Activated CD8-positive, alpha-beta memory T cell treated with anti-CD3 and anti-CD28 coated beads for 4 hours (primary cell): Measurements from ENCODE around the gene EIF2AK3.
"Not testable (repeated sequence)": the region's sequence is repeated elsewhere in the genome, so short reads cannot be mapped to it uniquely, and the experiment has no call there.

Source experiments
- DNase-seq, 2 donors: peaks; one replicate each; pipeline ENCODE4 v3.0.0-alpha.2; 2020; ENCODE audit warnings: low read depth in 2 of 2

Gene EIF2AK3

DNA sequence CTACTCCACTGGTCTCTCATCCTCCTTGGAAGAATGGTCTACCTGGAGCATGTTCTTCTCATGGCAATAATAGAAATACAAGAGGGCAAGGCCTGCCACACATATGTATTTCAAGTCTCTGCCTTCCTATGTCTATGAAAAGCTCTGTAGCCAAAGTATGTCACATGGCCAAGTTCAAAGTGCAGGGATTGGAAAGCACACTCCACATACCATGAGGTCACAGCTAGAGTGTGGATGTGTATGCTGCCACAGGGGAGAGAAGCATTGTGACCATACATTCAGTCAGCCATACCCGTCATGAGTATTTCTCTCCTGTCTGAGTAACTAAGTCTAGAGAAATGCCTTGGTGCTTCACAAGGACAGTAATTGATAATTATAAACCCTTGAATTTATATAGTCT is 8.8 kb upstream of the EIF2AK3 start:
- DNase-seq: no peak

- no peak for DNase-seq
These were observed 5.3 kb upstream of the EIF2AK3 start for GRCh38 chr2:88632569-88632968.

- no peak for DNase-seq
These were observed 1.3 kb upstream of the EIF2AK3 start for GRCh38 chr2:88628571-88628939.

DNA sequence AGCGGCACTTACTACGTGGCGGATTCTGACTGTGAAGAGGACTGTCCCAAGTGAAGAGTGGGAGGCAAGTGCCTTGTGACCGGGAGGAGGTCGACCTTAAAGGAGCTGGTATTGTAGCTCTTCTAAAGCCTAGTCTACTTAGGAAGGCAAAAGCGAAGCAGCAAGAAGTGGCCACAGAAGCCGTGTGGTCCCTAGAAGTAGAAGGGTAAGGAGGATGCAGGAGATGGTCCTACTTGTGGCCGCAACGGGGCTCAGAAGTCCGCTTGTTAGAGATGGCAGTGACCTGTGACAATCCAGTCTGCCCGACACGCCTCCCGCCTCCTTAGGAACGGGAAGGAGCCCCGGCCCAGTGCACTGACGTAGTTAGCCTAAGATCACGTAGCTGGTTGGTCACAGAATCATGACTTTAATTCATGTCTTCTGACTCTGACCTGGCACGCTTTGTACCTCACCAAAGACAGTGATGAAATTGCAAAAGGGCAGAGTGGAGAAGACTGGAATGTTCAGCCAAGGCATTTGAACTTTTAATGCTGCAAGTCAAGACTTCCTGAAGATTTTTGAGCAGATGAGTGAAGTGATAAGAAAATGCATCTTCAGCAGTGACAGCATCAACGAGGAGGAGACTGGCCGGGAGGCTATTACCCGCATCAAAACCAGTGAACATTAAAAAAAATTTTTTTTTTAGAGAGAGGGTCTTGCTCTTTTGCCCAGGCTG is 749 bp upstream of the EIF2AK3 start:
- peak; percentile 51 to 57 for DNase-seq

DNA sequence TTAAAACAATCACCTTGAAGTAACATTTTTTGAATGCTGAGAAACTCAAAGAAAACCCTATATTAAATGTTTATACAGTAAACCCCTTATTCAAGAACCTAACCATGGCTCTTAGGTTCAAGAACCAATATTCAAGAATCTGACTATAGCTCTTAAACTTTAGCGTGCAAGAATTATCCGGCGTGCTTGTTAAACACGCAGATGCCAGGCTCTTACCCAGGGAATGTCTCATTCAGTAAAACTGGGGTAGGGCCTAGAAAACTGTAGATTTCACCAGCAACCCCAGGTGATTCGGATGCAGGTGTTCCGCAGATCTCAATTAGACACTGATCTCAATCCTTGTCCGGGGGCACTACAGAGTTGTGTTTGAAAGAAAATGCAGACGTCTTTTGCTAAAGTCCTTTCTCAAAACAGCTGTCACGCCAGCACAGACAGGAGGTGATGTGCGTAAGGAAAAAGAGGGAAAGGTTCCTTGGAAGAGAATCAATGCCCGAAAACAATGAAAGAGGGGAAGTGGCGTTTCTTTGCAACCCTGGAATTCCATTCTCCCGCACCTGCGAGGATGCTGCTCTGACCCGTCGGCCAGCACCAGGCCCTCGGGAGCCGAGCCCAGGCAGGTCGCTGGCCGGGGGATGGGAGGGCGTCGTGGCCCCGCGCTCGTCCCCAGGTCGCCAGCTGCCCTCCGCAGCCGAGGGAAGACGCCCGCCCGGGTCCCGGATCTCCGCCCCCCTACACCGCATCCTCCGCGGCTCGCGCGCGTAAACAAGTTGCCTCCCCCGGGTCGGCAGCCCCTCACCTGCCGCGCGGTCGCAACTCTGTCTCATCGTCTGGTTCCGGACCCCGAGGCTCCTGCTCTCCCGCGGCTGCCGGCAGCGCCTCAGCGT is 851 bp downstream of the EIF2AK3 start:
- DNase-seq: peak; percentile 21 to 30

GRCh38 chr2:88624477-88624876 is 2.8 kb downstream of the EIF2AK3 start:
- no peak for DNase-seq

DNA sequence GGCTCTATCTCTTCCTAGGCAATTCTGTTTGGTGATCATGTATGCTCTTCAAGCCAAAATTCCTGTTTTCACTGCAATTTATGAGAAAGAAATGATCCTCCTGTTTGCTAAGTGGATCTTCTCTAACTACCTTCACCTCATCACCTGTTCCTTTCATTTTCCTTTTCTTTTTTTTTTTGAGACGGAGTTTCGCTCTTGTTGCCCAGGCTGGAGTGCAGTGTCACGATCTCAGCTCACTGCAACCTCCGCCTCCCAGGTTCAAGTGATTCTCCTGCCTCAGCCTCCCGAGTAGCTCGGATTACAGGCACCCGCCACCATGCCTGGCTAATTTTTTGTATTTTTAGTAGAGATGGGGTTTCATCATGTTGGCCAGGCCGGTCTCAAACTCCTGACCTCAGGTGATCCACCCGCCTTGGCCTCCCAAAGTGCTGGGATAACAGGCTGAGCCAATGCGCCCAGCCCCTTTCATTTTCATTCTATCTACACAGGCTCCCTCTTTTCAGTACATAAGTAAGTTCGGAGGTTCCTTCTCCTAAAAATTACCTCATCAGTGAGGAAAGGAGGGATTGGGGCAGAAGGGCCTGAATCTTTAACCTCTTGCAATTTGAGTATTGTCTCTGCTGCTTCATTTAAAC is 3.3 kb downstream of the EIF2AK3 start:
- DNase-seq: not testable (repeated sequence)

GRCh38 chr2:88622307-88622706 is 5.0 kb downstream of the EIF2AK3 start:
- DNase-seq: no peak

- DNase-seq: no peak
These were observed 5.8 kb downstream of the EIF2AK3 start for GRCh38 chr2:88621432-88621831.

- DNase-seq: no peak
These were observed 7.2 kb downstream of the EIF2AK3 start for GRCh38 chr2:88620015-88620414.

GRCh38 chr2:88615822-88616221 is 11.4 kb downstream of the EIF2AK3 start:
- no peak for DNase-seq

- DNase-seq: no peak
These were observed 12.6 kb downstream of the EIF2AK3 start for GRCh38 chr2:88614497-88615157.

DNA sequence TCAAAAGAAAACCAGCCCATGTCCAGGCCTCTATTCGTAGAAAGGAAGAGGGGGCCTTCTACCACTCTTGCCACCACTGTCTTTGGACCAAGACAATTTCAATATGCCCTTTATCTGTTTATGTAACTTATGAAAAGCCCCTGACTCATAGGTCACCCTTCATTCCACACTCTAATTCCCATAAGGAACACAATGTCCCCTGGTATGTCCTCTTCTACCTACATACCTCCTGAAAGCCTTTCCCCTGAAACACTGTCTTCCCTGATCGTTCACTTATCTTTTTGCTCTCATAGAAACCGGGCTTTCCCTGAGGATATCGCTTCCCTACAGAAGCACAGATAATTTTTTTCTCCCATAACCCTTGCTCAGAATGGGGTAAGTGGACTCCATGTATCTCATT is 13.3 kb downstream of the EIF2AK3 start:
- no peak for DNase-seq

- no peak for DNase-seq
These were observed 19.1 kb downstream of the EIF2AK3 start for GRCh38 chr2:88608184-88608583.

- DNase-seq: no peak
These were observed 19.8 kb downstream of the EIF2AK3 start for GRCh38 chr2:88607416-88607815.

DNA sequence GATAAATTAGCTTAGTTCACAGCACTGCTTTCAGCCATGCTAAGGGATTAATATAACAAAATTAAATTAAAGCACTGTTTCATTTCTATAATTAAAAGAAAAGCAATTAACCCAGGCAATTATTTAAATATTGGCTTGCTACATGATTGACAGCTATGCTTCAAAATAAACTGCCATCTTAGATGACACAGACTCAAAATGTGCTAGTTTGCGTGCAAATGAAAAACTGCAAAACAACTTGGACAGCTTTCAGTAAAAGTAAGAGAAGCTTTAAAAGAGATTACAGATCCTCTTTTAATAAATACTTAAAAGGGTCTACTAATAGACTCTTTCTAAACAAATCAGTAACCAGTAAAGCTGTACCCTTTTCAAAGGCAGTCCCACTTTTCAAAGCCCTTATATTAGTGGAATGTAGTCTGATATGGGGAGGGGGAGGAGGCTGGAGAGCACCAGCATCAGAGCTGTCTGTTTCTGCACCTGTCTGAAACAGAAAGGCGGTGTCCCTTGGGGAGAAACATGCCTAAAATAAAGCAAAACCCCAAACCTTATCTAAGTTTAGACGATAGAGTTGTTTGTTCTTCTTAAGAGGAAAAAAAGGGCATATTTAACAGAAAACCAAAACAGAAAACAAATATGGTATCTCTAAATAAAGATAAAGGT is 20.8 kb downstream of the EIF2AK3 start:
- DNase-seq: no peak

DNA sequence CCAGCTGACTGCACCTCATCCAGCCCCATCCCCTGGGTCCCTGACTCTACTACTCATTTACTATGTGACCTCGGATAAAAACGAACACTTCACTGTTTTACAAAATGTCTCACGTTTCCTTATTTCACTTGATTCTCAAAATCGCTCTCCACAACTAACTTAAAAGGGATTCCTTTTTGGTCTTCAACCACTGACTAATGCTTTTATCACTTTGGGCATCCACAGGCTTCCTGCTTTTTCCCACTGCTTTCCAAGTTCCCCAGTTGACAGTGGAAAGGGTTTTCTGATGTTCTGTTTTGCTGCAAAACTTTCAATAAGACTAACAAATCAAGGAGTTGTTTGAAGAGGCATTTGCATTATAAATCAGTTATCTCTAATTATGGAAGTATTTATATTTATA is 24.1 kb downstream of the EIF2AK3 start:
- no peak for DNase-seq

- DNase-seq: no peak
These were observed 25.2 kb downstream of the EIF2AK3 start for GRCh38 chr2:88602022-88602421.

DNA sequence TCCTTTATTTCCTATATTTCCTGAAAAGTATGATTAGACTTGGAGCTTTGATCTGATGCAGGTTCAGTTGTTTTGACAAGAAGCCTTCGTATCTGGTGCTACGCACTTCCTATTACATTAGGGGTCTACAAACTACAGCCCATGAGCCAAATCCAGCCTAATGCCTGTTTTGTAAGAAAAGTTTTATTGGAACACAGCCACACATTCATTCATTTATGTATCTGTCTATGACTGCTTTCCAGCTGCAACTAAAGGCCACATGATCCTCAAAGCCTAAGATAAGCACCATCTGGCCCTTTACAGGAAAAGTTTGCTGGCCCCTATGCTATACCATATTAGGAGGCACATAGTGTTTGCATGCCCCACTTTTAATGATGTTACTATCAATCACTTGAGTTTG is 26.0 kb downstream of the EIF2AK3 start:
- DNase-seq: no peak

DNA sequence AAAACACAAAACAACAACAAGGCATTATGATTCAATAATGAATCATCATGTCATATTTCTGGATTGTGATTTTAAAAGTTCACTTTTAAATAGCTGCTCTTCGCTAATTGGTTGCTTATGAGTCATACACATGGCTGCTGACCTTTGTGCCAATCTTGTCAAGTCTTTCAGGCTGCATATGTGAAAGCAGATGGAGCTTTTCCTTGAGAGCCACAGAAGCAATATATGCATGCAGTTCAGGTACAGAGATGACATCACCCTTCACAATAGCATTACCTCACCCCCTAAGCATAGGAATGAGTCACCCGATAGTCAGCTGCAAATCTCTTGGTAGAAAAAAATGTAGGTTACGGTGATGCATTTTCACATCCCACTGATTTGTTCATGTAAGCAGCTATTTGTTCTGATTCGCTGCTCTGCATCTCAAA is 27.2 kb downstream of the EIF2AK3 start:
- DNase-seq: peak; percentile 8 to 35

DNA sequence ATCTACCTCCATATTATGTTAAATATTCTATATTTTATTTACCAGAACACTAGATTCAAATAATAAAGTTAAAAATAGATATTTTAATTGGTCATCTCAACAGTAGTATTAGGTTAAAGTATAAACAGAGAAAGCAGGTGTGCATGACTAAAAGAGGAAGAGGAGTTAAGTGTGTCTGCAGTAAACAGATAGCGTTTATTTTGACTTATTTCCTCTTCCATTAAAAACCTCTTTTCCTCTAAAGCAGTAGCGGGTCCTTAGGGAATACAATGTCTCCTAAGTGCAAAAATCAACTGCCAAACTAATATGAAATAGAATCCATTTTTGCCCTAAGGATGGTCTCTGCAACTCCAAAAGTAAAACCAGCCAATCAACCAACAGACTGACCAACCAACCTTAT is 27.7 kb downstream of the EIF2AK3 start:
- DNase-seq: no peak

DNA sequence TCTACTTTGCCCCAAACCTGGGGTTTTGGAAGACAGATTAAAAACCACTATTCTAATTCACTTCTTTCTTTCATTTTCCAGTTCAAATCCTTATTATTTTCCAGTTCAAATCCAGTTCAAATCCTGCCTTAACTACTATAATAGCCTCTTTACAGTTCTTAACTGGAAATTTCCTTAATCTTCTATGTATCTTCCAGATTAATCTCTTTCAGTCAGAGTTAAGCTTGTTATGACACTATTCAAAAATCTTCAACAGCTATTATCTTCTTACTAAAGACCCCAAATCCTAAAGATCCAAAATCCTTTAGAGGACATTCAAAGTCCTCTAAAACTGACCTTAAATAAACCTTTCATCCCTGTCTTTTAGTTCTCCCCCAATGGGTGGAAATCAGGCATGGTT is 30.1 kb downstream of the EIF2AK3 start:
- no peak for DNase-seq
